ENCODE results near the gene OR6S1. TPM values are rescaled to one million over a fixed set of nuclear protein-coding genes. Genes with fewer than 3 reads are reported as not detected.
A peak's percentile ranks its signal among the peaks of the same experiment; 100 is the strongest.

The OR6S1 gene
- total RNA-seq, 1 experiment from 2014 or later: not detected

DNA sequence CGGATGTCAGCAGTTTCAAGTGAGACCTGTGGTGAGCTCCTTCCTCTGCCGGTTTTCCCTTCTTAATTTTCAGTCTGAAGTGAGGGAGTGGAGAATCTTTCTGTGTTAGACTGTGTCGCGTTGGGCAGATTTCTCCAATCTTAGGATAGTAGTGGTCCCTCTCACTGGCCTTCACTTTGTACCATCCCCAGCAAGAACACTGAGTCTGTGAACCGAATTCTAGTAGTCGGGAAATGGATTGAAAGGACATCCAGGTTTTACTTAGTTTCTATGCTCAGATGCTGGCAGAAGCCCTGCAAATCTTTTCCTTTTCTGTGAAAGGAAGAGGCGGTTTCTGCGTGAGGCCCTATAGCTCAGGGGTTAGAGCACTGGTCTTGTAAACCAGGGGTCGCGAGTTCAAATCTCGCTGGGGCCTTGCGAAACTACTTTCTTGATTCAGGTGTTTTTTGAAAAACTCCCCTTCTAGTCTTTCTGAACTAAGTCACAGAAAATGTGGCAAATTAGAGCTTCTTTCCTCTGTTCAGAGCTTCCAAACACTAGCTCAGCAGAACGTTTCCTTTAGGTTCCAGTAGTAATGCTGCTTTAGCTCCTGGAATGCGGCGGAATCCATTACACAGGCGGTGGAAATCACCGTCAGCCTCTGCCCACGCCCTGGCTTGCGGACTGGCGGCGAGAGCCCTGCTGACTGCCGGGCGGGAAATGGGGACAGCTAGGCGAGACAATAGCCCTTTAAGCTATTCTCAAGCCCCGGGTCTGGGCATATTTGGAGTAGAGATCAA is 40.0 kb upstream of the OR6S1 start:
- H3K4me1 ChIP-seq (ENCODE audit: control insufficient read depth, insufficient read depth, low read length): peaks cover 3% of the 10 kb centered on the region
- intact Hi-C loops (cut with micrococcal nuclease; ENCODE audit: unreplicated experiment) (loop anchor here (5.0 kb wide), 1 partner anchor 69 kb away; no protein-coding TSS in a partner anchor), in situ Hi-C loops (cut with HindIII; ENCODE audit: low pct_unique_long_range_greater_than_20kb, low sequenced_read_pairs) (no loop called here)
- H3K36me3 ChIP-seq (ENCODE audit: control insufficient read depth, insufficient read depth, low read length): no peaks in the 10 kb centered on the region
- peak overlapping the region; percentile 81 to 97 for H3K4me3 ChIP-seq (ENCODE audit: low read depth in 2 of 2, low read length in 2 of 2)
- no peaks in the 10 kb centered on the region for H3K27me3 ChIP-seq (ENCODE audit: control insufficient read depth, insufficient read depth, low read length)
- TF ChIP-seq REST (IDR thresholded peaks at IDR 0.05; ENCODE audit: insufficient read depth in 1 of 2, low read depth in 2 of 2, low read length in 1 of 2) (no peak), TCF7L2 (IDR thresholded peaks at IDR 0.05; ENCODE audit: low read depth, low read length) (no peak), POLR2AphosphoS5 (IDR thresholded peaks at IDR 0.05; ENCODE audit: low read depth, low read length) (peak; percentile 35; the same call in 1 of the 2 replicates), SIN3A (IDR thresholded peaks at IDR 0.05; ENCODE audit: borderline replicate concordance, insufficient read depth, low read depth, low read length) (peak; percentile 50; the same call in 1 of the 2 replicates)
- TF ChIP-seq, protein P1, sequence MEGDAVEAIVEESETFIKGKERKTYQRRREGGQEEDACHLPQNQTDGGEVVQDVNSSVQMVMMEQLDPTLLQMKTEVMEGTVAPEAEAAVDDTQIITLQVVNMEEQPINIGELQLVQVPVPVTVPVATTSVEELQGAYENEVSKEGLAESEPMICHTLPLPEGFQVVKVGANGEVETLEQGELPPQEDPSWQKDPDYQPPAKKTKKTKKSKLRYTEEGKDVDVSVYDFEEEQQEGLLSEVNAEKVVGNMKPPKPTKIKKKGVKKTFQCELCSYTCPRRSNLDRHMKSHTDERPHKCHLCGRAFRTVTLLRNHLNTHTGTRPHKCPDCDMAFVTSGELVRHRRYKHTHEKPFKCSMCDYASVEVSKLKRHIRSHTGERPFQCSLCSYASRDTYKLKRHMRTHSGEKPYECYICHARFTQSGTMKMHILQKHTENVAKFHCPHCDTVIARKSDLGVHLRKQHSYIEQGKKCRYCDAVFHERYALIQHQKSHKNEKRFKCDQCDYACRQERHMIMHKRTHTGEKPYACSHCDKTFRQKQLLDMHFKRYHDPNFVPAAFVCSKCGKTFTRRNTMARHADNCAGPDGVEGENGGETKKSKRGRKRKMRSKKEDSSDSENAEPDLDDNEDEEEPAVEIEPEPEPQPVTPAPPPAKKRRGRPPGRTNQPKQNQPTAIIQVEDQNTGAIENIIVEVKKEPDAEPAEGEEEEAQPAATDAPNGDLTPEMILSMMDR (IDR thresholded peaks at IDR 0.05): no peak
- H3K27ac ChIP-seq (ENCODE audit: low read length): peak overlapping the region; percentile 96
- H3K9me3 ChIP-seq (ENCODE audit: control insufficient read depth, insufficient read depth, low read depth, low read length): no peaks in the 10 kb centered on the region
- POLR2A ChIA-PET: interaction anchor here (0.6 to 0.8 kb wide), 2 partner anchors 21 to 339 kb away, joined by 4 to 8 read pairs; no protein-coding TSS in a partner anchor
- ATAC-seq: peak; percentile 25
- peak; percentile 95 for DNase-seq (ENCODE audit: low read depth, low spot score)
- CTCF ChIA-PET: interaction anchor here (0.7 to 1.5 kb wide), 3 partner anchors 10 to 289 kb away, joined by 4 to 6 read pairs (median 4); no protein-coding TSS in a partner anchor
- BruUV-seq (replicated peaks): no TSS peak

DNA sequence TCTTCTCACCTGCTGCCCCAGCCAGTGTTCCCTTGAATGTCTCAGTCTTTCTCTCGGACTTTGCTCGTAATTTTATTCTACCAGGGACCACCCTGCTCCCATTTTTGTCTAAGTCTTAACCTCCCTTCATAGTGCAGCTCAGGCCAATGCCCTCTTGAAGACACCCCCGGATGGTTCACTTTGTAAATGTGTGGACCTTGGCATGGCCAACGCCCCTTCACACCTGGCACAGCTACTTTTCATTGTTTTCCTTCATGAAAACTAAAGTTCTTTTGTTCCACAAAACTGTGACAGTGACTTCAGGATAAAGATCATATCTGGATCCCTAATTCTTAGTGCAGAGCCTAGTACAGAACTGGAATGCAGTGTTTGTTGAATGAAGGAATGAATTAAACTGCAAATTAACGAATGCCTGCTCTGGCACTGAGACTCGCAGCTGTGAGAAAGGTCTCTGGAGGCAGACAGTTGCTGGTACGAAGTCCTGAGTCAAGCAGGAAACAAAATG is 39.4 kb upstream of the OR6S1 start:
- in situ Hi-C loops (cut with HindIII; ENCODE audit: low pct_unique_long_range_greater_than_20kb, low sequenced_read_pairs): no loop called here
- TF ChIP-seq SIN3A (IDR thresholded peaks at IDR 0.05; ENCODE audit: borderline replicate concordance, insufficient read depth, low read depth, low read length) (no peak), TCF7L2 (IDR thresholded peaks at IDR 0.05; ENCODE audit: low read depth, low read length) (no peak), POLR2AphosphoS5 (IDR thresholded peaks at IDR 0.05; ENCODE audit: low read depth, low read length) (no peak), REST (IDR thresholded peaks at IDR 0.05; ENCODE audit: insufficient read depth in 1 of 2, low read depth in 2 of 2, low read length in 1 of 2) (no peak)
- TF ChIP-seq, protein P1 (IDR thresholded peaks at IDR 0.05): no peak
- no TSS peak for BruUV-seq (replicated peaks)
- POLR2A ChIA-PET: interaction anchor here (0.6 kb wide), 1 partner anchor 20 kb away, joined by 8 read pairs; no protein-coding TSS in a partner anchor
- Histone ChIP-seq H3K9me3 (ENCODE audit: control insufficient read depth, insufficient read depth, low read depth, low read length) (no peaks in the 10 kb centered on the region), H3K27me3 (ENCODE audit: control insufficient read depth, insufficient read depth, low read length) (no peaks in the 10 kb centered on the region), H3K27ac (ENCODE audit: low read length) (peak overlapping the region; percentile 69), H3K4me3 (ENCODE audit: low read depth in 2 of 2, low read length in 2 of 2) (peak overlapping the region; percentile 81 to 97), H3K36me3 (ENCODE audit: control insufficient read depth, insufficient read depth, low read length) (no peaks in the 10 kb centered on the region), H3K4me1 (ENCODE audit: control insufficient read depth, insufficient read depth, low read length) (peaks cover 3% of the 10 kb centered on the region)
- CTCF ChIA-PET: interaction anchor here (0.7 to 1.5 kb wide), 2 partner anchors 9 to 18 kb away, joined by 4 to 6 read pairs; no protein-coding TSS in a partner anchor
- ATAC-seq (no peak), DNase-seq (ENCODE audit: low read depth, low spot score) (no peak)
- intact Hi-C loops (cut with micrococcal nuclease; ENCODE audit: unreplicated experiment): loop anchor here (5.0 kb wide), 1 partner anchor 69 kb away; no protein-coding TSS in a partner anchor
